Activated naive CD4-positive, alpha-beta T cell treated with anti-CD3 and anti-CD28 coated beads for 36 hours (primary cell): Measurements from ENCODE around the gene GTF2H4. TPM values are rescaled to one million over a fixed set of nuclear protein-coding genes. Genes with fewer than 3 reads are reported as not detected.
"Not testable (repeated sequence)": the region's sequence is repeated elsewhere in the genome, so short reads cannot be mapped to it uniquely, and the experiment has no call there.

ENCODE experiments used
- CTCF ChIA-PET: fragments of 350-600 bp; sonication (Branson Sonifier 250); formaldehyde crosslinking; loops from one replicate; lab custom pipeline; 2021; ENCODE audit warnings: antibody characterized with exemption; lab: Charles Lee
- DNase-seq: peaks from one replicate; pipeline ENCODE4 v3.0.0-alpha.2; 2020
- H3K27ac Mint-ChIP-seq: one replicate; pipeline ENCODE4 v1.8.0; 2021; ENCODE audit warnings: mild to moderate bottlenecking, mixed read lengths
- H3K27me3 Mint-ChIP-seq: one replicate; pipeline ENCODE4 v1.8.0; 2021; ENCODE audit warnings: low read depth, mixed read lengths
- H3K36me3 Mint-ChIP-seq: one replicate; pipeline ENCODE4 v1.8.0; 2021; ENCODE audit warnings: low read depth, mixed read lengths
- H3K4me1 Mint-ChIP-seq: one replicate; pipeline ENCODE4 v1.8.0; 2021; ENCODE audit warnings: low read depth, mixed read lengths
- H3K4me3 Mint-ChIP-seq: one replicate; pipeline ENCODE4 v1.8.0; 2021; ENCODE audit warnings: mild to moderate bottlenecking, moderate library complexity, mixed read lengths
- H3K9me3 Mint-ChIP-seq: one replicate; pipeline ENCODE4 v1.8.0; 2021; ENCODE audit warnings: mixed read lengths
- intact Hi-C: fragments of 100-400 bp; cut with micrococcal nuclease; formaldehyde crosslinking; loops from one replicate; pipeline ENCODE4 v1.15.1; 2023
- total RNA-seq, 2 experiments: library from RNA; stranded (reverse); gene quantifications; one replicate each; pipeline ENCODE4 v1.2.3, GENCODE V29; 2021

Gene GTF2H4
- total RNA-seq, 2 experiments from 2014 or later: 33.3 to 42.4 TPM

GRCh38 chr6:30901436-30901835 lies 6.6 kb upstream of the GTF2H4 start:
- Mint-ChIP-seq H3K27ac (no peak overlapping the region), H3K36me3 (peaks cover 4% of the 10 kb centered on the region), H3K27me3 (no peaks in the 10 kb centered on the region), H3K4me1 (peaks cover 11% of the 10 kb centered on the region), H3K4me3 (no peak overlapping the region), H3K9me3 (no peaks in the 10 kb centered on the region)
- intact Hi-C loops: no loop called here
- CTCF ChIA-PET: no interaction called here
- DNase-seq: no peak

GRCh38 chr6:30902196-30902595 lies 5.8 kb upstream of the GTF2H4 start:
- H3K27me3 Mint-ChIP-seq, DNase-seq, intact Hi-C loops, H3K9me3 Mint-ChIP-seq, H3K4me3 Mint-ChIP-seq, CTCF ChIA-PET, H3K36me3 Mint-ChIP-seq, H3K27ac Mint-ChIP-seq: not testable (repeated sequence)
- peaks cover 11% of the 10 kb centered on the region for H3K4me1 Mint-ChIP-seq

- H3K4me1 Mint-ChIP-seq: peaks cover 11% of the 10 kb centered on the region
- CTCF ChIA-PET: no interaction called here
- H3K27ac Mint-ChIP-seq: no peak overlapping the region
- no peak overlapping the region for H3K4me3 Mint-ChIP-seq
- intact Hi-C loops: no loop called here
- H3K9me3 Mint-ChIP-seq: no peaks in the 10 kb centered on the region
- H3K27me3 Mint-ChIP-seq: no peaks in the 10 kb centered on the region
- no peak for DNase-seq
- peaks cover 4% of the 10 kb centered on the region for H3K36me3 Mint-ChIP-seq
These were observed 5.3 kb upstream of the GTF2H4 start for GRCh38 chr6:30902709-30903108.

GRCh38 chr6:30903236-30903635 lies 4.8 kb upstream of the GTF2H4 start:
- DNase-seq: no peak
- H3K4me3 Mint-ChIP-seq: no peak overlapping the region
- intact Hi-C loops: no loop called here
- peaks cover 4% of the 10 kb centered on the region for H3K36me3 Mint-ChIP-seq
- H3K27me3 Mint-ChIP-seq: no peaks in the 10 kb centered on the region
- CTCF ChIA-PET: interaction anchor here (0.9 kb wide), 1 partner anchor 20 kb away, joined by 4 read pairs; no protein-coding TSS in a partner anchor
- H3K9me3 Mint-ChIP-seq: no peaks in the 10 kb centered on the region
- no peak overlapping the region for H3K27ac Mint-ChIP-seq
- peaks cover 16% of the 10 kb centered on the region for H3K4me1 Mint-ChIP-seq

GRCh38 chr6:30907290-30907757 lies 683 bp upstream of the GTF2H4 start:
- H3K27me3 Mint-ChIP-seq, H3K27ac Mint-ChIP-seq, DNase-seq, H3K36me3 Mint-ChIP-seq, H3K9me3 Mint-ChIP-seq, intact Hi-C loops: not testable (repeated sequence)
- H3K4me3 Mint-ChIP-seq: peak overlapping the region; percentile 99
- H3K4me1 Mint-ChIP-seq: peaks cover 17% of the 10 kb centered on the region
- CTCF ChIA-PET: interaction anchor here (0.6 to 1.7 kb wide), 3 partner anchors 172 to 551 kb away, joined by 4 to 5 read pairs (median 4); no protein-coding TSS in a partner anchor

- intact Hi-C loops: loop anchor here (1.0 to 2.0 kb wide), 3 partner anchors 24 to 291 kb away; partner anchors contain the start of genes DDR1, MDC1, MRPS18B and PPP1R10
- Mint-ChIP-seq H3K4me1 (peaks cover 23% of the 10 kb centered on the region), H3K4me3 (peak overlapping the region; percentile 99), H3K36me3 (peaks cover 17% of the 10 kb centered on the region), H3K27ac (no peak overlapping the region), H3K9me3 (no peaks in the 10 kb centered on the region), H3K27me3 (no peaks in the 10 kb centered on the region)
- DNase-seq: no peak
- CTCF ChIA-PET: interaction anchor here (1.2 kb wide), 1 partner anchor 80 kb away, joined by 4 read pairs; no protein-coding TSS in a partner anchor
These were observed 693 bp downstream of the GTF2H4 start for GRCh38 chr6:30908700-30909099.

GRCh38 chr6:30910473-30910872 lies 2.5 kb downstream of the GTF2H4 start:
- CTCF ChIA-PET, H3K27me3 Mint-ChIP-seq, H3K4me3 Mint-ChIP-seq, H3K9me3 Mint-ChIP-seq, H3K27ac Mint-ChIP-seq, DNase-seq: not testable (repeated sequence)
- H3K4me1 Mint-ChIP-seq: peaks cover 28% of the 10 kb centered on the region
- H3K36me3 Mint-ChIP-seq: peaks cover 17% of the 10 kb centered on the region
- intact Hi-C loops: loop anchor here (5.0 kb wide), 2 partner anchors 353 to 368 kb away; partner anchors contain the start of genes GNL1 and PRR3

- Mint-ChIP-seq H3K27ac (no peak overlapping the region), H3K27me3 (no peaks in the 10 kb centered on the region), H3K9me3 (no peaks in the 10 kb centered on the region), H3K36me3 (peaks cover 31% of the 10 kb centered on the region), H3K4me1 (peaks cover 41% of the 10 kb centered on the region), H3K4me3 (peak overlapping the region; percentile 87)
- intact Hi-C loops: loop anchor here (5.0 kb wide), 2 partner anchors 356 to 371 kb away; partner anchors contain the start of genes GNL1 and PRR3
- DNase-seq: no peak
- CTCF ChIA-PET: interaction anchor here (0.9 to 5.8 kb wide), 12 partner anchors 9 to 175 kb away, joined by 3 to 73 read pairs (median 4); partner anchors contain the start of gene IER3
These were observed 4.9 kb downstream of the GTF2H4 start for GRCh38 chr6:30912746-30913520.

- intact Hi-C loops: loop anchor here (1.0 to 5.0 kb wide), 4 partner anchors 85 to 371 kb away; partner anchors contain the start of genes GNL1 and PRR3
- Mint-ChIP-seq H3K9me3 (no peaks in the 10 kb centered on the region), H3K4me1 (peaks cover 33% of the 10 kb centered on the region), H3K27me3 (no peaks in the 10 kb centered on the region), H3K36me3 (peaks cover 35% of the 10 kb centered on the region), H3K27ac (peak overlapping the region; percentile 27), H3K4me3 (peak overlapping the region; percentile 87)
- CTCF ChIA-PET: interaction anchor here (0.6 to 5.8 kb wide), 15 partner anchors 8 to 172 kb away, joined by 3 to 73 read pairs (median 4); partner anchors contain the start of gene IER3
- DNase-seq: no peak
These were observed 5.7 kb downstream of the GTF2H4 start for GRCh38 chr6:30913721-30914075.

- Mint-ChIP-seq H3K27ac (peak within 1 kb of the TSS; percentile 86), H3K4me3 (peak within 1 kb of the TSS; percentile 87), H3K27me3 (no peaks in the 10 kb centered on the region), H3K36me3 (peaks cover 37% of the 10 kb centered on the region), H3K4me1 (peaks cover 28% of the 10 kb centered on the region), H3K9me3 (no peaks in the 10 kb centered on the region)
- CTCF ChIA-PET: interaction anchor here (0.6 to 5.8 kb wide), 23 partner anchors 8 to 173 kb away, joined by 3 to 73 read pairs (median 5); partner anchors contain the start of gene IER3
- intact Hi-C loops: loop anchor here (1.0 to 5.0 kb wide), 4 partner anchors 86 to 372 kb away; partner anchors contain the start of genes GNL1 and PRR3
- DNase-seq: peak; percentile 90
These were observed 6.3 kb downstream of the GTF2H4 start, which contains the start of gene VARS2 for GRCh38 chr6:30914076-30914853. Gene VARS2 (plus strand): TSS chr6:30914238. CDS start chr6:30914837, 599 bp downstream.

GRCh38 chr6:30914854-30915590 lies 7.0 kb downstream of the GTF2H4 start:
- Mint-ChIP-seq H3K4me1 (peaks cover 26% of the 10 kb centered on the region), H3K9me3 (no peaks in the 10 kb centered on the region), H3K27me3 (no peaks in the 10 kb centered on the region), H3K27ac (peak overlapping the region; percentile 86), H3K4me3 (peak overlapping the region; percentile 87), H3K36me3 (peaks cover 39% of the 10 kb centered on the region)
- intact Hi-C loops: loop anchor here (1.0 to 5.0 kb wide), 8 partner anchors 87 to 373 kb away; partner anchors contain the start of genes GNL1 and PRR3
- no peak for DNase-seq
- CTCF ChIA-PET: interaction anchor here (0.6 to 5.8 kb wide), 19 partner anchors 9 to 184 kb away, joined by 3 to 73 read pairs (median 5); no protein-coding TSS in a partner anchor
